A549 (cell line): ENCODE data around the gene TUBA4B. TPM values are rescaled to one million over a fixed set of nuclear protein-coding genes. Genes with fewer than 3 reads are reported as not detected.
A peak's percentile ranks its signal among the peaks of the same experiment; 100 is the strongest.

ENCODE experiments used
- ATAC-seq, 2 experiments: fragments of 200-7000 bp in 1 of 2; fragments of >200 bp in 1 of 2; cut with Nextera tagmentation in 1 of 2; cut with Tn5 transposase in 1 of 2; 3 replicates each; pipeline versions ENCODE4 v1.8.0 to v1.9.1; 2018 to 2020; ENCODE audit warnings: mild to moderate bottlenecking in 1 of 2, moderate library complexity in 1 of 2
- CTCF ChIA-PET: fragments of 300-600 bp; sonication (Branson Sonifier 250); formaldehyde crosslinking; extraction: SDS; loops from one replicate; lab custom pipeline; 2021; ENCODE audit warnings: antibody characterized with exemption, inconsistent platforms; lab: Yijun Ruan, JAX
- POLR2A ChIA-PET: fragments of 350-600 bp; formaldehyde crosslinking; extraction: SDS; loops from one replicate; lab custom pipeline; 2021; ENCODE audit warnings: antibody characterized with exemption, inconsistent platforms; lab: Yijun Ruan, JAX
- DNase-seq, 2 experiments: peaks; one replicate each; pipeline versions ENCODE4 v3.0.0 to v3.0.0-alpha.2; 2011 to 2016; ENCODE audit warnings: low read depth in 1 of 2, low spot score in 1 of 2
- FAIRE-seq: peaks from 2 replicates; lab custom pipeline; 2011; peaks lifted over from hg19 to GRCh38; lab: Jason Lieb, UNC
- H3K27ac ChIP-seq, 2 experiments: fragments of >200 bp; sonication (Bioruptor Twin); formaldehyde crosslinking; 3 replicates each; pipeline ENCODE4 v1.5.1; 2016 to 2017
- H3K4me1 ChIP-seq: fragments of >200 bp; sonication (Bioruptor Twin); formaldehyde crosslinking; 3 replicates; pipeline ENCODE4 v1.6.1; 2016
- H3K4me2 ChIP-seq: fragments of >200 bp; sonication (Bioruptor Twin); formaldehyde crosslinking; 3 replicates; pipeline ENCODE4 v1.6.1; 2016
- H3K4me3 ChIP-seq: fragments of >200 bp; sonication (Bioruptor Twin); formaldehyde crosslinking; 3 replicates; pipeline ENCODE4 v1.5.1; 2016
- H3K9me3 ChIP-seq: fragments of >200 bp; sonication (Bioruptor Twin); formaldehyde crosslinking; 3 replicates; pipeline ENCODE4 v1.6.1; 2016
- ATOH8 ChIP-seq: fragments of 250-450 bp; sonication (Bioruptor Pico); IDR thresholded peaks from 2 replicates; pipeline ENCODE4 v1.5.0; 2020; ENCODE audit warnings: low read depth, mild to moderate bottlenecking, moderate library complexity
- BCL3 ChIP-seq: fragments of >200 bp; sonication (Bioruptor Twin); formaldehyde crosslinking; IDR thresholded peaks from 3 replicates; pipeline ENCODE4 v1.6.1; 2016
- BHLHE40 ChIP-seq: IDR thresholded peaks from 2 replicates; pipeline ENCODE4 v1.6.1; 2012; ENCODE audit warnings: low read depth, low read length, inconsistent platforms
- CBX2 ChIP-seq: fragments of 200-600 bp; sonication (generic); IDR thresholded peaks from 2 replicates; pipeline ENCODE4 v1.6.1; 2016; ENCODE audit warnings: low read depth, mild to moderate bottlenecking, borderline replicate concordance
- CHD4 ChIP-seq: fragments of 200-600 bp; sonication (generic); IDR thresholded peaks from 2 replicates; pipeline ENCODE4 v1.6.1; 2016; ENCODE audit warnings: antibody characterized with exemption, mild to moderate bottlenecking, borderline replicate concordance
- ELK1 ChIP-seq: fragments of 150-350 bp; IDR thresholded peaks from 2 replicates; pipeline ENCODE4 v1.6.1; 2014; ENCODE audit warnings: low read depth, mild to moderate bottlenecking, low read length
- EP300 ChIP-seq, 2 experiments: fragments of >200 bp; sonication (Bioruptor Twin); formaldehyde crosslinking; IDR thresholded peaks; 2 replicates in 1 of 2; 3 replicates in 1 of 2; pipeline ENCODE4 v1.6.1; 2016 to 2017
- ESRRA ChIP-seq: fragments of 150-350 bp; IDR thresholded peaks from 2 replicates; pipeline ENCODE4 v1.6.1; 2014; ENCODE audit warnings: mild to moderate bottlenecking, low read length, borderline replicate concordance
- FOSB ChIP-seq: fragments of 250-450 bp; sonication (Bioruptor Pico); IDR thresholded peaks from 2 replicates; pipeline ENCODE4 v1.5.0; 2020; ENCODE audit warnings: mild to moderate bottlenecking, moderate library complexity
- FOSL2 ChIP-seq, 2 experiments: fragments of 450-650 bp in 1 of 2; fragments of >200 bp in 1 of 2; sonication (Bioruptor Twin) in 1 of 2; formaldehyde crosslinking; IDR thresholded peaks; 2 replicates each; pipeline versions ENCODE4 v1.5.0 to v1.6.1; 2016 to 2020; ENCODE audit warnings: mild to moderate bottlenecking in 1 of 2, moderate library complexity in 1 of 2
- FOXS1 ChIP-seq: fragments of 250-450 bp; sonication (Bioruptor Pico); IDR thresholded peaks from 2 replicates; pipeline ENCODE4 v1.5.0; 2020; ENCODE audit warnings: mild to moderate bottlenecking, moderate library complexity
- GATA3 ChIP-seq: IDR thresholded peaks from 2 replicates; pipeline ENCODE4 v1.6.1; 2012; ENCODE audit warnings: borderline replicate concordance
- HEYL ChIP-seq: fragments of 250-450 bp; sonication (Bioruptor Pico); IDR thresholded peaks from 2 replicates; pipeline ENCODE4 v1.8.0; 2021; ENCODE audit warnings: mild to moderate bottlenecking, moderate library complexity
- HOXA7 ChIP-seq: fragments of 250-450 bp; sonication (Bioruptor Pico); IDR thresholded peaks from 2 replicates; pipeline ENCODE4 v1.5.0; 2020; ENCODE audit warnings: mild to moderate bottlenecking, moderate library complexity
- HOXB13 ChIP-seq: fragments of 250-450 bp; sonication (Bioruptor Pico); IDR thresholded peaks from 2 replicates; pipeline ENCODE4 v1.5.0; 2020; ENCODE audit warnings: low read depth, mild to moderate bottlenecking, moderate library complexity
- HOXB5 ChIP-seq: fragments of 250-450 bp; sonication (Bioruptor Pico); IDR thresholded peaks from 2 replicates; pipeline ENCODE4 v1.5.0; 2020; ENCODE audit warnings: mild to moderate bottlenecking, moderate library complexity
- JUN ChIP-seq, 2 experiments: fragments of >200 bp; sonication (Bioruptor Twin); formaldehyde crosslinking; IDR thresholded peaks; 2 replicates in 1 of 2; 3 replicates in 1 of 2; pipeline ENCODE4 v1.6.1; 2016 to 2017
- JUNB ChIP-seq: fragments of >200 bp; sonication (Bioruptor Twin); formaldehyde crosslinking; IDR thresholded peaks from 2 replicates; pipeline ENCODE4 v1.6.1; 2016
- MAFK ChIP-seq: fragments of 450-650 bp; IDR thresholded peaks from 2 replicates; pipeline ENCODE4 v1.6.1; 2014; ENCODE audit not compliant: partially characterized antibody
- MYC ChIP-seq: IDR thresholded peaks from 2 replicates; pipeline ENCODE4 v1.6.1; 2012; ENCODE audit warnings: mild to moderate bottlenecking, inconsistent platforms, low read length, improper control_type of control experiment, borderline replicate concordance
- NFE2L2 ChIP-seq: fragments of 150-350 bp; conservative IDR thresholded peaks from 2 replicates; pipeline ENCODE4 v1.6.1; 2014; ENCODE audit warnings: low read length
- NR3C1 ChIP-seq: fragments of >200 bp; sonication (Bioruptor Twin); formaldehyde crosslinking; IDR thresholded peaks from 3 replicates; pipeline ENCODE4 v1.6.1; 2017
- PBX3 ChIP-seq: IDR thresholded peaks from 2 replicates; pipeline ENCODE4 v1.6.1; 2012
- POLR2AphosphoS2 ChIP-seq: conservative IDR thresholded peaks from 2 replicates; pipeline ENCODE4 v1.6.1; 2012; ENCODE audit warnings: low read length, improper control_type of control experiment, inconsistent platforms
- RAD21 ChIP-seq, 2 experiments: fragments of >200 bp in 1 of 2; sonication (Bioruptor Twin) in 1 of 2; formaldehyde crosslinking in 1 of 2; IDR thresholded peaks in 1 of 2; conservative IDR thresholded peaks in 1 of 2; 2 replicates in 1 of 2; 3 replicates in 1 of 2; pipeline ENCODE4 v1.6.1; 2012 to 2018; ENCODE audit warnings: inconsistent platforms in 1 of 2
- RARB ChIP-seq: fragments of 250-450 bp; sonication (Bioruptor Pico); IDR thresholded peaks from 2 replicates; pipeline ENCODE4 v1.8.0; 2021; ENCODE audit warnings: mild to moderate bottlenecking, moderate library complexity
- RFX5 ChIP-seq: fragments of 450-650 bp; IDR thresholded peaks from 2 replicates; pipeline ENCODE4 v1.7.1; 2014; ENCODE audit warnings: antibody characterized with exemption, mild to moderate bottlenecking, moderate library complexity
- RNF2 ChIP-seq: fragments of 200-600 bp; sonication (generic); IDR thresholded peaks from 2 replicates; pipeline ENCODE4 v1.6.1; 2016; ENCODE audit warnings: low read depth, mild to moderate bottlenecking, antibody characterized with exemption, moderate library complexity, borderline replicate concordance
- SREBF2 ChIP-seq: fragments of 450-650 bp; IDR thresholded peaks from 2 replicates; pipeline ENCODE4 v1.6.1; 2014; ENCODE audit warnings: mild to moderate bottlenecking, moderate library complexity
- TP53 ChIP-seq: fragments of 250-450 bp; sonication (Bioruptor Pico); IDR thresholded peaks from 2 replicates; pipeline ENCODE4 v1.5.0; 2021; ENCODE audit warnings: mild to moderate bottlenecking, moderate library complexity
- ZC3H11A ChIP-seq: fragments of 450-650 bp; IDR thresholded peaks from 2 replicates; pipeline ENCODE4 v1.6.1; 2014; ENCODE audit warnings: antibody characterized with exemption, mild to moderate bottlenecking
- ZNF302 ChIP-seq: fragments of 250-450 bp; sonication (Bioruptor Pico); IDR thresholded peaks from 2 replicates; pipeline ENCODE4 v1.9.0; 2021; ENCODE audit warnings: inconsistent platforms, mild to moderate bottlenecking, moderate library complexity
- ZSCAN20 ChIP-seq: fragments of 250-450 bp; sonication (Bioruptor Pico); IDR thresholded peaks from 2 replicates; pipeline ENCODE4 v1.8.0; 2022; ENCODE audit warnings: mild to moderate bottlenecking, moderate library complexity
- WGBS: methylation state at CpG from one replicate; pipeline ENCODE4 v1.1.6; 2017; ENCODE audit errors: missing lambda C conversion rate; 5-methylcytosine and 5-hydroxymethylcytosine counted together
- polyA plus RNA-seq, 4 experiments: library from polyadenylated mRNA; depleted of rRNA in 3 of 4; stranded (reverse); fragments of >200 nt; fragmentation: RNase III in 1 of 4; extraction: RNeasy Plus Mini Kit Qiagen cat#74134 plus additional on column Dnase treatment in 1 of 4; gene quantifications; 2 replicates in 3 of 4; 3 replicates in 1 of 4; pipeline ENCODE4 v1.2.3, GENCODE V29; 2011 to 2017
- TF ChIP-seq, protein P1 (sequence below): IDR thresholded peaks from 2 replicates; pipeline ENCODE4 v1.6.1; 2012

Gene TUBA4B
- polyA plus RNA-seq, 2 of the 4 experiments (the other 2 are of a cell fraction) = 0.71 to 0.94 TPM

GRCh38 chr2:219249203-219249980, 3.7 kb upstream of the TUBA4B start:
- TF ChIP-seq BHLHE40 (no peak), MYC (no peak; the same call in 1 of the 2 replicates), POLR2AphosphoS2 (peak; percentile 93), NR3C1 (no peak), HEYL (CRISPR knock-in tag) (no peak), FOSB (CRISPR knock-in tag) (peak; percentile 66; the same call in 1 of the 2 replicates), BCL3 (0 out of 3 replicates have a peak, but pooled peaks have one; percentile 21), CBX2 (no peak), ZSCAN20 (no peak), JUN (IDR thresholded peaks at IDR 0.05) (peak in 1 of 2 experiments; percentile 78), RAD21 (conservative IDR thresholded peaks at IDR 0.05 in 1 of 2, IDR thresholded peaks at IDR 0.05 in 1 of 2) (peak in 1 of 2 experiments; percentile 27; a peak in 2 of 5 replicates), ZC3H11A (no peak), ESRRA (no peak), HOXB13 (CRISPR knock-in tag) (no peak), ATOH8 (0 out of 2 replicates have a peak, but pooled peaks have one; percentile 41), SREBF2 (no peak), FOXS1 (CRISPR knock-in tag) (no peak), EP300 (IDR thresholded peaks at IDR 0.05) (peak in 1 of 2 experiments; percentile 43; a peak in 1 of 5 replicates), ELK1 (no peak), MAFK (peak; percentile 35), HOXB5 (CRISPR knock-in tag) (no peak), PBX3 (no peak; the same call in 1 of the 2 replicates), RNF2 (no peak), CHD4 (no peak), TP53 (CRISPR knock-in tag) (no peak), ZNF302 (CRISPR knock-in tag) (no peak), RFX5 (no peak), GATA3 (peak; percentile 33; the same call in 1 of the 2 replicates), RARB (peak; percentile 21; the same call in 1 of the 2 replicates), JUNB (peak; percentile 41), FOSL2 (IDR thresholded peaks at IDR 0.05) (no peak), FOSL2 (CRISPR knock-in tag; IDR thresholded peaks at IDR 0.05) (0 out of 2 replicates have a peak, but pooled peaks have one; percentile 29), HOXA7 (CRISPR knock-in tag) (peak; percentile 69; the same call in 1 of the 2 replicates), NFE2L2 (no peak)
- TF ChIP-seq, protein P1, sequence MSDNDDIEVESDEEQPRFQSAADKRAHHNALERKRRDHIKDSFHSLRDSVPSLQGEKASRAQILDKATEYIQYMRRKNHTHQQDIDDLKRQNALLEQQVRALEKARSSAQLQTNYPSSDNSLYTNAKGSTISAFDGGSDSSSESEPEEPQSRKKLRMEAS = peak; percentile 49
- peak; percentile 51 to 58 for ATAC-seq
- CTCF ChIA-PET = interaction anchor here (0.7 to 12.6 kb wide), 9 partner anchors 9 to 78 kb away, joined by 3 to 241 read pairs (median 4); partner anchors contain the start of genes CNPPD1 and DNAJB2
- H3K4me3 ChIP-seq = peak overlapping the region; percentile 27; the same call in 2 of the 3 replicates
- H3K9me3 ChIP-seq = no peaks in the 10 kb centered on the region
- POLR2A ChIA-PET = interaction anchor here (0.9 to 3.1 kb wide), 9 partner anchors 9 to 78 kb away, joined by 3 to 34 read pairs (median 10); partner anchors contain the start of genes ABCB6, ANKZF1, ATG9A and DNAJB2
- peak overlapping the region; percentile 96 for H3K4me2 ChIP-seq
- peak; percentile 55 to 93 for DNase-seq
- FAIRE-seq = no peak
- peak overlapping the region; percentile 90 for H3K27ac ChIP-seq
- WGBS = 0% methylated on average over 7 of the region's 7 CpGs
- peaks cover 66% of the 10 kb centered on the region for H3K4me1 ChIP-seq
